Memory B cell (primary cell): ENCODE data around the gene GRIN1.

Experiments
- ATAC-seq: fragments of 150-1000 bp; cut with Tn5 transposase; 2 replicates; pipeline ENCODE4 v1.10.0; 2021; ENCODE audit warnings: low read depth, mild to moderate bottlenecking, moderate library complexity
- DNase-seq, 2 donors: peaks; one replicate each; pipeline ENCODE4 v3.0.0; 2022; ENCODE audit warnings: low spot score in 2 of 2
- H3K27ac Mint-ChIP-seq: one replicate; pipeline ENCODE4 v1.8.0; 2022; ENCODE audit warnings: mild to moderate bottlenecking, moderate library complexity, mixed read lengths
- H3K27me3 Mint-ChIP-seq: one replicate; pipeline ENCODE4 v1.8.0; 2022; ENCODE audit warnings: mixed read lengths
- H3K36me3 Mint-ChIP-seq: one replicate; pipeline ENCODE4 v1.8.0; 2022; ENCODE audit warnings: mild to moderate bottlenecking, mixed read lengths
- H3K4me1 Mint-ChIP-seq: one replicate; pipeline ENCODE4 v1.8.0; 2022; ENCODE audit warnings: mixed read lengths
- H3K4me3 Mint-ChIP-seq: one replicate; pipeline ENCODE4 v1.8.0; 2022; ENCODE audit warnings: mild to moderate bottlenecking, moderate library complexity, mixed read lengths
- H3K9me3 Mint-ChIP-seq: one replicate; pipeline ENCODE4 v1.8.0; 2022; ENCODE audit warnings: mixed read lengths

GRIN1 gene

DNA sequence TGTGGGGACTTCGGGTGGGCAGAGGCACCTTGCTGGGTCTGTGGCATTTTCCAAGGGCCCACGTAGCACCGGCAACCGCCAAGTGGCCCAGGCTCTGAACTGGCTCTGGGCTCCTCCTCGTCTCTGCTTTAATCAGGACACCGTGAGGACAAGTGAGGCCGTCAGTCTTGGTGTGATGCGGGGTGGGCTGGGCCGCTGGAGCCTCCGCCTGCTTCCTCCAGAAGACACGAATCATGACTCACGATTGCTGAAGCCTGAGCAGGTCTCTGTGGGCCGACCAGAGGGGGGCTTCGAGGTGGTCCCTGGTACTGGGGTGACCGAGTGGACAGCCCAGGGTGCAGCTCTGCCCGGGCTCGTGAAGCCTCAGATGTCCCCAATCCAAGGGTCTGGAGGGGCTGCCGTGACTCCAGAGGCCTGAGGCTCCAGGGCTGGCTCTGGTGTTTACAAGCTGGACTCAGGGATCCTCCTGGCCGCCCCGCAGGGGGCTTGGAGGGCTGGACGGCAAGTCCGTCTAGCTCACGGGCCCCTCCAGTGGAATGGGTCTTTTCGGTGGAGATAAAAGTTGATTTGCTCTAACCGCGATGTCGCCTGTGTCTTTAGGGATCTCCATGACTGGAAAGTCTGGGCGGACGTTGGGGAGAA lies 30.2 kb upstream of the GRIN1 start:
- ATAC-seq (no peak), DNase-seq (no peak)
- Mint-ChIP-seq H3K27ac (no peak overlapping the region), H3K4me1 (peaks cover 6% of the 10 kb centered on the region), H3K4me3 (no peak overlapping the region), H3K9me3 (no peaks in the 10 kb centered on the region), H3K27me3 (no peaks in the 10 kb centered on the region), H3K36me3 (peaks cover 11% of the 10 kb centered on the region)

DNA sequence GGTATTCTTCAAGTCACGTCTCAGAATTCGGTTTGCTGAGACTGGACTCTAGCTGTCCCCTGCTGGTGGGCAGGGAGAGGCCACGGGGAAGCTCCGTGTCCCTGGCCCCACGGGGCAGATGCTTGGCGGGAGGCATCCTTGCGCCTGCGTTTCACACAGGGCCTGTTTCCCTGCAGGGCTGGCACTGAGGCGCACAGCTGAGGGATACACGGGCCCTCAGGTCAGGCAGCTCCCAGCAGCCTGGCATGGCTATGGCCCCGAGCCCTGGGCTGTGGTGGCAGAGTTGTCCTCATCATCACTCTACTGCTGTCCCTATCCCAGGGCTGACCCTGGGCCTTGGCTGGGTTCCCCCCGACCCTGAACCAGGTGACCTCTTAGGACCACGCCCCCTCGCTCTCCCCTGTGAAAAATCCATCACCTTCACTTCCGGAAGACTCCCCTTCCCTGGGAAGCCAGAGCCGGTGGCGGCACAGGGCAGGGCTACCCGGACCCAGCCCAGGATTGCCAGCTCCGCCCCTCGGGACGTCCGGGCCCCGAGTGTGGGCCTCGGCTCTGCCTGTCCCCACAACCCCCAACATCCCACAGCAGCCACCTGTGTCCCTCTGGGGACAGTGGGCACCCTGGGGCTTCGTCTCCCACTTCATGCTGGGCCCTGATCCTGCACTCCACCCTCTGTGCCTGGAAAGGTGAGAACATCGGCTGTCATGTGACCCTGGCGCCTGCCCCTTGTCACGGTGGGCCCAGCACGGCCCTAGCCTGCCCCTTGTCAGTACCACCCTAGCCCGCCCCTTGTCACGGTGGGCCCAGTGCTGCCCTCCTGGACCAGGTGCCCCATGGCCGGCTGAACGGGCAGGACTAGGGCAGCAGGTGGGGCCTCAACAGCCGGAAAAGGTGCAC lies 29.5 kb upstream of the GRIN1 start:
- DNase-seq (no peak), ATAC-seq (no peak)
- no peaks in the 10 kb centered on the region for H3K9me3 Mint-ChIP-seq
- H3K4me3 Mint-ChIP-seq = no peak overlapping the region
- H3K4me1 Mint-ChIP-seq = peaks cover 6% of the 10 kb centered on the region
- H3K27me3 Mint-ChIP-seq = no peaks in the 10 kb centered on the region
- peaks cover 7% of the 10 kb centered on the region for H3K36me3 Mint-ChIP-seq
- H3K27ac Mint-ChIP-seq = no peak overlapping the region

DNA sequence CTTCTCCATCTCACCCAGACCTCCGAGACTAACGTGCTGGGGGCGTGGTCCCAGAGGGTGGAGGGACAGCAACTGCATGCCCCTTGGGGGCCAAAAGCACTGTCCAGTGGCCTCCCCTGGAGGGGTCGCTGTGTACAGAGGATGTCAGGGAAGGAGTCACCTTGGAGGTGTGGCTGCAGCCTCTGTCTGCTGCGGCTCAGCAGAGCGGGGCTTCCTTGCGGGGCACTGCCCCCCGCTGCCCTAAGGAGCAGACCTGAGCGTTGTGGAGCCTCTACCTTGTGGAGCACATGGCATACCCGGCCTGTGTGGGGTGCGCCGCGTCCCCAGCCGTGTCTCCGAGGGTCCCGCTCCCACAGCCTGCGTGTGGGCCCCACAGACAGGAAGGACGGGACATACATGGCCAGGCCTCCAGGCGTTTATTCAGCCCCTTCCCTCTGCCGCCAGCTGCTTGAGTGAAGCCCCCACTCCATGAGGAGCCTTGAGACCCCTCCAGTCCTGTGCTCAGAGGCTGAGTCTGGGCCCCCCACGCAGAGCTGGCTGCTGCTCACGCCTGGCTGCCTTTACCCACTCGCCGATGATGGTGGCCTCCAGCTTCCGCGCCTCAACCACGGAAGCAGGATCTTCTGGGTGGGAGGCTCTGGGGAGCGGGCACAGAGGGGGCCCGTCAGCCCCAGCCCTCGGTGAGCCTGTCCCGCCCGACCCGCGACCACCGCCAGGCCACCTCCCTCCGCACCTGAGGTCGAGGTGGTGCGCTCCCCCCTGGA lies 28.6 kb upstream of the GRIN1 start:
- no peak for ATAC-seq
- H3K9me3 Mint-ChIP-seq = no peaks in the 10 kb centered on the region
- peaks cover 6% of the 10 kb centered on the region for H3K4me1 Mint-ChIP-seq
- peak overlapping the region; percentile 56 for H3K4me3 Mint-ChIP-seq
- H3K27me3 Mint-ChIP-seq = no peaks in the 10 kb centered on the region
- peak overlapping the region; percentile 49 for H3K27ac Mint-ChIP-seq
- no peak for DNase-seq
- peaks cover 3% of the 10 kb centered on the region for H3K36me3 Mint-ChIP-seq

DNA sequence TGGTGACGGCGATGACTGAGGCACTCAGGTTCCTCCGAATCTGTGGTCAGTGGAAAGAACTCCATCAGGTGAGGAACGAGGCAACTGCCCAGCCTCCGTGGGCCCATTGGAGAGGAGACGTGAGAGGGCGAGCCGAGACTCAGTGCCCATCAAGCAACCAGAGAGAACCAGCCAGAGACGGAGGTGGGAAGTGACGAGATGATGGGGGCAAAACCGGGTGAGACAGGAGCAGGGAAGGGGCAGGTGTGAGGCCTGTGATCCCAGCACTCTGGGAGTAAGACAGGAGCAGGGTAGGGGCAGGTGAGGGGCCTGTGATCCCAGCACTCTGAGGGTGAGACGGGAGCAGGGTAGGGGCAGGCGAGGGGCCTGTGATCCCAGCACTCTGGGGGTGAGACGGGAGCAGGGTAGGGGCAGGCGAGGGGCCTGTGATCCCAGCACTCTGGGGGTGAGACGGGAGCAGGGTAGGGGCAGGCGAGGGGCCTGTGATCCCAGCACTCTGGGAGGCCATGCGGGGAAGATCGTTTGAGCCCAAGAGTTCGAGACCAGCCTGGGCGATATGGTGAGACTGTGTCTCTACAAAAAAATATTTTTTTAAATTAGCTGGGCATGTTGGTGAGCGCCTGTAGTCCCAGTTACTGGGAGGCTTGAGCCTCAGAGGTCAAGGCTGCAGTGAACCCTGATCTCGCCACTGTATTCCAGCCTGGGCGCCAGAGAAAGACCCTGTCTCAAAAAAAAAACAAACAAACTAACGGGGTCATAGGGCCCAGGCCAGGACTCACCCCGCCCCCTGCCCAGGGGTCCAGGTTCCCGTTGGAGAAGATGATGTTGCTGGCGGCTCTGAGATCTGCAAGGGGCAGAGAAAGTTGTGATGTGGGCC lies 27.8 kb upstream of the GRIN1 start:
- Mint-ChIP-seq H3K27me3 (no peaks in the 10 kb centered on the region), H3K27ac (peak overlapping the region; percentile 49), H3K4me1 (peaks cover 6% of the 10 kb centered on the region)

DNA sequence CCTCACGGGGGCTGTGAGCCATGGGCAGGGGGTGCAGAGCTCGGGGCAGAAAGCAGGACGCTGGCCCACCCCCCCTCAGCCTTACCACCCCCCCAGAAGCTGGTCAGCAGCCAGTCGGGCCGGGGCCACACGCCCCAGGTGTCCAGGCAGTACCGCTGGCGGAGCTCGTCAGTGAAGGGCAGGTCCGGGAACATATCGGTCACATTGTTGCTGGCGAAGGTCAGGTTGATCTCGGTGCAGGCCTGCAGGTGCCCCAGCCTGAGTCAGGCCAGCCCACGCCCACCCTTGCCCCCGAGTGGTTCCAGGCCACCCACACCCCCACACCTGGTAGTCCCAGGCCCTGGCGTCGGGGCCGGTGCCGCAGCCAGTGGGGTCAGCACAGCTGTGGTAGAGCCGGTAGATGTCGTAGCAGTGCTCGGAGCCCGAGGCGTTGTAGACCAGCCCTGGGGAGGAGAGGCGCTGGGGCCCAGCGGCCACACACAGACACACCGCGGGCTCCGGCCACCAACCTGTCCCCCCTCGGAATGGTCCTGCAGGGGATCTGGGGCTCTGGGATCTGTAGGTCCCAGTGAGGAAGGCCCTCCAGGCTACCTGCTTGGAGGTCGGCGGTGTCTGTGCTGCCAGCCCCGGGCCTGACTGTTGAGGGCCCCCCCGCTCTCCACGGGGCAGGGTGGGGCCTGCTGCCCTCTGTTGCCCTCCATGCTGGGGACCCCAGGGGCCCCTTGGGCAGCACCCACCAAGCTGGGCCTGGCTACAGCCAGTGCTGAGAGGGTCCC lies 27.0 kb upstream of the GRIN1 start:
- ATAC-seq (no peak), DNase-seq (no peak)
- peaks cover 3% of the 10 kb centered on the region for H3K36me3 Mint-ChIP-seq
- no peak overlapping the region for H3K27ac Mint-ChIP-seq
- H3K4me1 Mint-ChIP-seq = peaks cover 6% of the 10 kb centered on the region
- no peaks in the 10 kb centered on the region for H3K27me3 Mint-ChIP-seq
- H3K4me3 Mint-ChIP-seq = no peak overlapping the region
- no peaks in the 10 kb centered on the region for H3K9me3 Mint-ChIP-seq

More for the DNA sequence above, 27.8 kb upstream of the GRIN1 start:
- H3K9me3 Mint-ChIP-seq = no peaks in the 10 kb centered on the region
- no peak for ATAC-seq
- peak overlapping the region; percentile 56 for H3K4me3 Mint-ChIP-seq
- DNase-seq = no peak
- peaks cover 3% of the 10 kb centered on the region for H3K36me3 Mint-ChIP-seq

DNA sequence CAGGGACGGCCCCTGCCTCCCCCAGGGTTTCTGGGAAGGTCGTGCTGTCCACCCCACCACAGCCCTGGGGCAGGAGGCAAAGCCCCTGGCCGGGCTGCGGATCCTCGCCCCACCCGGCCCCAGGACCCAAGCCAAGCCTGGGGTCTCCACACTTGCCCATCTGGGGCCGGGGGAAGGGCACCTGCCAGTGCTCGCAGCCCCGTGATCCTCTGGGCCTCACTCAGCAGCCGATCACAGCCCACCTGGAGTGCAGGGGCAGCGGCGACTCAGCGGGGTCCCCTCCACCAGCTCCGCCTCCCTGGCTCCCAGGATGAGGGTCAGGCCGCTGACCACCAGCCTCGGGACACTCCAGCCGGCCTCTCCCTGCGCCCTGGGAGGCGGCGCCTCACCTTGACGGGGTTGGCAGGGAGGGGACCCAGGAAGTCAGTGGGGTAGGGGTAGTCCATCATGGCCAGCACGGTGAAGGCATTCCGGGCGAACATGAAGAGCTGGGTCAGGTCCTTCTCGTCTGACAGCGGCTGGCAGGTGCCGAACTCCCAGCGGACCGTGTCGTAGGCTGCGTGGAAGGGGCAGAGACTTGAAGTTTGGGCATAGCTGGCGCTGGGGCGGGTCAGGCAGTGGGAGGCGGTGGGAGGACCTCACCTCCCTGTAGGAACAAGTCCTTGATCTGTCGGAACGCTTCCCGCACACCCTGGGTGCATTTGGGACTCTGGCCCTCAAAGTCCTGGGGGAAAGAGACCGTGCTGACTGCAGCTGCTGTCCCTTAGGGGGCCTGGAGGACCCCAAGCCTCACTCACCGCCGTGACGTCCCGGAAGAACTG lies 26.2 kb upstream of the GRIN1 start:
- peaks cover 3% of the 10 kb centered on the region for H3K36me3 Mint-ChIP-seq
- peaks cover 6% of the 10 kb centered on the region for H3K4me1 Mint-ChIP-seq
- peak overlapping the region; percentile 82 for H3K4me3 Mint-ChIP-seq
- ATAC-seq = no peak
- H3K27ac Mint-ChIP-seq = no peak overlapping the region
- no peak for DNase-seq
- no peaks in the 10 kb centered on the region for H3K27me3 Mint-ChIP-seq
- no peaks in the 10 kb centered on the region for H3K9me3 Mint-ChIP-seq

DNA sequence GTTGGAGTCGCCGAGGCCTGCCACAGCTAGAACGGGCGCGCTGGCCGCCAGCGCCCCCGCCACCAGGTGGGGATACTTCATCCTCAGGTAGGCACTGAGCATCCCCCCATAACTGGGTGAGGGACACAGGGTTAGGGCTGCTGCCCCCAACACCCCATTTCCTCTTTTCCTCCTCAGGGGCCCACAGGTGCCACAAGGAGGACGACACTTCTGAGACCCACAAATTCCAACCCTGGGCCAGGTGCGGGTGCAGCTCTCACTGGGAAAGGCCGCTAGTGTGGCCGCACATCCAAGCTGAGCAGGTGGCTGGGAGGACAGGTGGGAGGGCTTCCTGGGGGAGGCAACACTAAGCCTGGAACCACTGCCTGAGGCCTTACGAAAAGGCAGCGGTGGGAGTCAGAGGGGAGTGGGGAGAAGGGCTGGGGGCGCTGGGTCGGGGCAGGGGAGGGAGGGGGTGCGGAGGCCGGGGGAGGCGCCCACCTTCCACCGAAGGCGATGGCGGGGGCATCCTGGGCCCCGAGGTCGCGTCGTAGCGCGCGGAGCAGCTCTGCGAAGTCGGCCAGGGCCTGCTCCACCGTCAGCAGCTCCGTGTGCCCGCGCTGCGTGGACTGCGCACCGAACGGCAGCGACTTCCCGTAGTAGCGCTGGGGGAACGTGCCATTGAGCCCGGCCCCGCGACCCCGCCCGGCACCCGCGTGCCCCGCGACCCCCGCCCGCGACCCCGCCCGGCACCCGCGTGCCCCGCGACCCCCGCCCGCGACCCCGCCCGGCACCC lies 25.4 kb upstream of the GRIN1 start:
- Mint-ChIP-seq H3K9me3 (no peaks in the 10 kb centered on the region), H3K36me3 (peaks cover 3% of the 10 kb centered on the region), H3K4me1 (peaks cover 6% of the 10 kb centered on the region), H3K27ac (no peak overlapping the region), H3K27me3 (no peaks in the 10 kb centered on the region), H3K4me3 (peak overlapping the region; percentile 82)
- peak; percentile 44 for ATAC-seq
- no peak for DNase-seq

DNA sequence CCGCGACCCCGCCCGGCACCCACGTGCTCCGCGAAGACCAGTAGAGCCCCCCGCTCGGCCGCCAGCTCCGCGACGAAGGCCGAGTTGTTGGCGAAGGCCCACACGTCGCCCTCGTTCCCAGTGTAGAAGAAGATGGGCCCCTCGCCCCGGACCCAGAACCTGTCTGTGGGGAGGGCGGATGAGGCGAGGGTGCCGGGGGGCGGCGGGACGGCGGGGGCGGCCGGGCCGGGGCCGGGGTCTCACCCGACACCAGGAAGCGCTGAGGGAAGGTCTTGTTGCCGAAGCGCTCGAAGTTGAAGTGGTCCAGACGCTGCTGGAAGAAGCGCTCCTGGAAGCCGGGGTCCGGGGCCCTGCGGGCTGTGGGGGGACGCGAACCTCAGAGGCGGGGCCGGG lies 24.7 kb upstream of the GRIN1 start:
- Mint-ChIP-seq H3K9me3 (no peaks in the 10 kb centered on the region), H3K27me3 (no peaks in the 10 kb centered on the region), H3K36me3 (peaks cover 3% of the 10 kb centered on the region), H3K27ac (no peak overlapping the region), H3K4me1 (peaks cover 13% of the 10 kb centered on the region), H3K4me3 (peak overlapping the region; percentile 77)
- ATAC-seq = peak; percentile 16
- no peak for DNase-seq

DNA sequence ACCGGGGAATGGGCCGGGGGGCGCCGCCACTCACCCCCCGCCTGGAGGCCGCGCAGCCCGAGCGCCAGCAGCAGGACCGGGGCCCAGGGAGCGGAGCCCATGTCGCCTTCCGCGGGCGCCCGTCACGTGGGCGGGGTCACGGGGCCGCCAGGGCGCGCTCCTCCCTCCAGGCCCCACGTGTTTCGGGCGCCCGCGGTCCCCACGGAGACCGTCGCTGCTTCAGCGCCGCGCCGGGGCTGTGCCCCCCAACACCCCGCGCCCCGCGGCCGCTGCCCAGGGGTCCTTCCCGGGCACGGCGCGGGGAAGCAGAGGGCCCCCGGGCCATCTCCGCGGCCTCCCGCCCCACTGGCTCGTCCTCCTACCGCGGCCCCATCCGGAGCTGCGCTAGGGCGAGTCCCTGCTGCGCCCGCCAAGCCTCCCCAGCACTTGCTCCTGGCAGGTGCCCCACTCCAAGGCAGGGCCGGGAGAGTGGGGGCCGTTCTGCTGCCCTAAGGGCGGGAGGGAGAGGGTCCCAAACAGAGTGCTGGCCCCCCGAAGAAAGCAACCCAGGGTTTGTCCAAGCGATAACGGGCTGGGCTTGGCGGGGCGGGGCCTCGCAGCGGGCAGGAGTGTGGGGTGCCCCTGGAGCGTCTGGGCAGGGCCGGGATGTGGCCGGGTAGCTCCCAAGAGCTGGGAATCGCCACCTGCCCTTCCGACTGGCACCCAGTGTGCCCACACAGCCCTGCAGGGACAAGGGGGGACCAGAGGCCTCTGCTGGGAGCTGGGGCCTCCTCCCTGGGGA lies 24.2 kb upstream of the GRIN1 start, which contains the start of gene DPP7:
DPP7 (minus strand) TSS at position 121 of the 781 bp plus-strand sequence; CDS start at position 101, 20 bp downstream.
- Mint-ChIP-seq H3K27ac (peak within 1 kb of the TSS; percentile 31), H3K36me3 (peaks cover 3% of the 10 kb centered on the region), H3K9me3 (no peaks in the 10 kb centered on the region), H3K4me3 (peak within 1 kb of the TSS; percentile 82), H3K27me3 (no peaks in the 10 kb centered on the region), H3K4me1 (peaks cover 16% of the 10 kb centered on the region)
- DNase-seq (peak; percentile 77 to 85), ATAC-seq (peak; percentile 91)

DNA sequence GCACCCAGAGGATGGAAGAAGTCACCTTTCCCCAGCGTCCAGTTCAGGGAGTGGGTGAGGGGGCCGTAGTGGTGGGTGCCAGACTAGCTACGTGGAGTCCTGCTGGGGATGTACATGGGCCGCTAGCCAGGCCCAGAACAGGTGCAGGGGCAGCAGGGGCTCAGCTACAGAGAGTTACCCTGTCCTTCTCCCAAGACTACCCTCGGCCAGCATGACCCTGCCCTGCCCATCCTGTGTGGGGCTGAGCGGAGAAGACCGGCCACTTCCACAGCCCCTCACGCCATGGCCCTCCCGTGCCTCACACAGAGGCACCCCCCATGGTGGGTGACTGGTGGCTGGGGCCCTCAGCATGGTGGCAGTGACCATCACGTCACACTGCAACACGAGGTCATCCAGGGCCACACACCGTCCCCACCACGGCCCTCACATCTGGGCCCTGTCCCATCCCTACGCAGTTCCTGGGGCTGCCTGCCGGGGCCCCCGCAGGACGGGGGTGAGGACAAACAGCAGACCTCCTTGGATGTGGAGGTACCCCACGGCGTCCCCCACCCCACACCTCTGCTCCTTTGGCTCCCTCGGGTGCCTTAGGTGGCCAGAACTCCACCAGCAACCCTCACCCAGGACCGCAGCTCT lies 23.4 kb upstream of the GRIN1 start:
- Mint-ChIP-seq H3K27ac (no peak overlapping the region), H3K9me3 (no peaks in the 10 kb centered on the region), H3K27me3 (no peaks in the 10 kb centered on the region), H3K36me3 (peaks cover 3% of the 10 kb centered on the region), H3K4me1 (peaks cover 16% of the 10 kb centered on the region), H3K4me3 (peak overlapping the region; percentile 44)
- ATAC-seq = no peak
- no peak for DNase-seq
